ENCODE data around the gene LCP2. TPM values are rescaled to one million over a fixed set of nuclear protein-coding genes. Genes with fewer than 3 reads are reported as not detected.

Gene LCP2
- total and polyA plus RNA-seq, 2 of the 8 experiments (the other 6 are each of a cell fraction or from before 2014, with no cell fraction given) = 0.26 to 0.33 TPM

DNA sequence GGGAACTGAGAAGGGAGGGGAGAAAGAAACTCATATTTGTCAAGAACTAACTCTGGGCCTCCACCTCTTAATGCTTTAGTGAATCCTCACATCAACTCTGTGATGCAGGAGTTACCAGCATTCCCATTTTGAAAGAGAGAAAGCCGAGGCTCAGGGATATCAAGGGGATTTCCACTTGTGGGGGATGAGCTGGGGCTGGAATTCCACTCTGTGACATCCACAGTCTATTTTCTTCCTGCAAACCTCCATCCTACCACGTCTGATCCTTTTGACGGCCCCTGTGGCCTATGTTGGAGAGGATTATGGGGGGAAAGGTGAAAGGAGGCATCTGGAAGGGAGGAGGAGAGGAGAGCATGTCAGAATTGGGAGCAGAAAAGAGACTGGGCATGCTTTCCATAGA, 9.0 kb downstream of the LCP2 start:
- ChIA-PET POLR2A (ENCODE audit: partially characterized antibody) (no interaction called here), CTCF (ENCODE audit: partially characterized antibody) (interaction anchor here (0.9 to 3.4 kb wide), 4 partner anchors 12 to 204 kb away, joined by 3 to 14 read pairs (median 4); no protein-coding TSS in a partner anchor)
- no peak overlapping the region for H3K9ac ChIP-seq (replicated peaks in 1 of 4; ENCODE audit: extremely low read depth in 1 of 4, low read depth in 3 of 4, low read length in 3 of 4)
- H3K9me3 ChIP-seq (ENCODE audit: insufficient read depth in 2 of 2, low read depth in 1 of 2, low read length in 1 of 2) = peaks cover 14 to 17% of the 10 kb centered on the region in 2 experiments; a peak in 3 of 4 replicates
- TF ChIP-seq FOSL1 (IDR thresholded peaks at IDR 0.05; ENCODE audit: insufficient read depth, low read depth, low read length) (no peak), NRF1 (IDR thresholded peaks at IDR 0.05; ENCODE audit: low read depth, low read length) (no peak), POLR2A (IDR thresholded peaks at IDR 0.05; ENCODE audit: control extremely low read depth in 1 of 2, low read depth in 2 of 2, low read length in 2 of 2) (no peak), KDM1A (IDR thresholded peaks at IDR 0.05; ENCODE audit: borderline replicate concordance, low read length) (no peak), BRCA1 (IDR thresholded peaks at IDR 0.05; ENCODE audit: low read depth, low read length) (no peak), TAF7 (optimal IDR thresholded peaks at IDR 0.05; ENCODE audit: borderline replicate concordance, low read depth, low read length) (no peak), KDM5A (IDR thresholded peaks at IDR 0.05; ENCODE audit: low read length) (no peak), BACH1 (IDR thresholded peaks at IDR 0.05; ENCODE audit: low read length) (no peak), SRF (IDR thresholded peaks at IDR 0.05; ENCODE audit: low read depth, low read length) (no peak), POLR2AphosphoS5 (IDR thresholded peaks at IDR 0.05; ENCODE audit: low read depth, low read length) (no peak), NANOG (IDR thresholded peaks at IDR 0.05; ENCODE audit: insufficient read depth, low read depth, low read length, poor library complexity, severe bottlenecking) (no peak), GABPA (IDR thresholded peaks at IDR 0.05; ENCODE audit: borderline replicate concordance, insufficient read depth, low read length) (no peak), SUZ12 (IDR thresholded peaks at IDR 0.05; ENCODE audit: low read length) (no peak)
- no peak overlapping the region for H3K4me2 ChIP-seq (ENCODE audit: insufficient read depth in 1 of 2, low read depth in 2 of 2, low read length in 2 of 2)
- H3K18ac ChIP-seq (ENCODE audit: extremely low read depth, low read length) = no peak overlapping the region
- no peaks in the 10 kb centered on the region for H3K79me1 ChIP-seq (ENCODE audit: low read depth, low read length)
- no peaks in the 10 kb centered on the region for H3K79me2 ChIP-seq (ENCODE audit: control insufficient read depth in 1 of 2, insufficient read depth in 2 of 2, low read length in 2 of 2)
- H3K27ac ChIP-seq (ENCODE audit: low read depth, low read length) = no peak overlapping the region
- no peaks in the 10 kb centered on the region for H3K23me2 ChIP-seq (ENCODE audit: low read depth, low read length)
- H2AK5ac ChIP-seq (ENCODE audit: low read depth, low read length) = no peak overlapping the region
- no peak overlapping the region for H2BK120ac ChIP-seq (replicated peaks; ENCODE audit: low read depth, low read length)
- peaks cover 2 to 10% (median 5%) of the 10 kb centered on the region in 4 experiments; a peak in 4 of 7 replicates for H3K4me1 ChIP-seq (replicated peaks in 1 of 4; ENCODE audit: control insufficient read depth in 3 of 4, insufficient read depth in 4 of 4, low read length in 3 of 4)
- FAIRE-seq (no peak), DNase-seq (ENCODE audit: low read depth in 1 of 2, low spot score in 2 of 2) (no peak)
- H3K23ac ChIP-seq (ENCODE audit: insufficient read length) = no peak overlapping the region
- no peak overlapping the region for H2BK15ac ChIP-seq (ENCODE audit: low read length)
- H2AFZ ChIP-seq (ENCODE audit: low read length) = no peak overlapping the region
- H3K14ac ChIP-seq (ENCODE audit: insufficient read length) = no peak overlapping the region
- H2BK12ac ChIP-seq (ENCODE audit: low read depth, low read length) = no peak overlapping the region
- no peak overlapping the region for H4K91ac ChIP-seq (replicated peaks; ENCODE audit: insufficient read length, low read length)
- no peaks in the 10 kb centered on the region for H3K27me3 ChIP-seq (replicated peaks in 1 of 4; ENCODE audit: control insufficient read depth in 3 of 4, extremely low read depth in 1 of 4, insufficient read depth in 3 of 4, low read length in 3 of 4)
- H4K5ac ChIP-seq (ENCODE audit: insufficient read length, low read depth, low read length) = no peak overlapping the region
- 86% methylated on average over 3 of the region's 3 CpGs; no CpG with 5 or more reads in 1 of the 2 experiments for WGBS, 2 experiments (ENCODE audit: extremely low coverage in 1 of 2, insufficient coverage in 1 of 2, insufficient read length in 1 of 2, insufficient replicate concordance in 2 of 2, low coverage in 1 of 2, low lambda C conversion rate in 2 of 2, missing lambda C conversion rate in 1 of 2)
- H4K8ac ChIP-seq (ENCODE audit: extremely low read depth, insufficient read depth, low read length) = no peak overlapping the region
- no peak overlapping the region for H3K56ac ChIP-seq (replicated peaks; ENCODE audit: insufficient read length, low read depth, low read length)
- no peak overlapping the region for H2BK5ac ChIP-seq (ENCODE audit: low read depth, low read length)
- no peaks in the 10 kb centered on the region for H3K36me3 ChIP-seq (ENCODE audit: control insufficient read depth in 2 of 4, insufficient read depth in 4 of 4, low read length in 3 of 4)
- no peak overlapping the region for H3K4ac ChIP-seq (replicated peaks; ENCODE audit: insufficient read length, low read depth, low read length)
- no peak overlapping the region for H2BK20ac ChIP-seq (ENCODE audit: low read length)
- no peaks in the 10 kb centered on the region for H4K20me1 ChIP-seq (replicated peaks in 1 of 2; ENCODE audit: control insufficient read depth in 1 of 2, insufficient read depth in 2 of 2, low read length in 2 of 2)
- no peak overlapping the region for H3K4me3 ChIP-seq (ENCODE audit: extremely low read depth in 1 of 4, insufficient read depth in 2 of 4, low read depth in 3 of 4, low read length in 4 of 4)

Data from H1 (cell line).